Stimulated activated effector memory CD8-positive, alpha-beta T cell treated with anti-CD3 and anti-CD28 coated beads, Interleukin-12 subunit alpha, Interleukin-12 subunit beta, amount 100 ng/mL, for 72 hours (primary cell): ENCODE data around the gene CACNA2D3.

Experiments used
- ATAC-seq: fragments of 150-1000 bp; cut with Tn5 transposase; 2 replicates; pipeline ENCODE4 v1.10.0; 2021
- DNase-seq, 2 donors: peaks; one replicate each; pipeline ENCODE4 v3.0.0; 2021 to 2022; ENCODE audit warnings: low spot score in 2 of 2
- H3K27ac Mint-ChIP-seq: one replicate; pipeline ENCODE4 v1.8.0; 2022; ENCODE audit warnings: mild to moderate bottlenecking, mixed read lengths
- H3K36me3 Mint-ChIP-seq: one replicate; pipeline ENCODE4 v1.8.0; 2022; ENCODE audit warnings: mild to moderate bottlenecking, mixed read lengths
- H3K4me1 Mint-ChIP-seq: one replicate; pipeline ENCODE4 v1.8.0; 2022; ENCODE audit warnings: mixed read lengths
- H3K4me3 Mint-ChIP-seq: one replicate; pipeline ENCODE4 v1.8.0; 2022; ENCODE audit warnings: mild to moderate bottlenecking, mixed read lengths
- H3K9me3 Mint-ChIP-seq: one replicate; pipeline ENCODE4 v1.8.0; 2022; ENCODE audit warnings: mixed read lengths

The CACNA2D3 gene

GRCh38 chr3:54580453-54580852 lies 458.1 kb downstream of the CACNA2D3 start:
- Mint-ChIP-seq H3K27ac (no peak overlapping the region), H3K4me3 (no peak overlapping the region), H3K36me3 (no peaks in the 10 kb centered on the region), H3K4me1 (no peaks in the 10 kb centered on the region), H3K9me3 (peaks cover 10% of the 10 kb centered on the region)
- no peak for ATAC-seq
- DNase-seq = no peak

GRCh38 chr3:54582424-54582823 lies 460.1 kb downstream of the CACNA2D3 start:
- Mint-ChIP-seq H3K4me1 (no peaks in the 10 kb centered on the region), H3K27ac (no peak overlapping the region), H3K9me3 (peaks cover 11% of the 10 kb centered on the region), H3K36me3 (no peaks in the 10 kb centered on the region), H3K4me3 (no peak overlapping the region)
- DNase-seq (no peak), ATAC-seq (no peak)

GRCh38 chr3:54591157-54591556 lies 468.8 kb downstream of the CACNA2D3 start:
- no peak overlapping the region for H3K27ac Mint-ChIP-seq
- ATAC-seq = no peak
- H3K9me3 Mint-ChIP-seq = peaks cover 3% of the 10 kb centered on the region

GRCh38 chr3:54593653-54594052 lies 471.3 kb downstream of the CACNA2D3 start:
- Mint-ChIP-seq H3K27ac (no peak overlapping the region), H3K36me3 (no peaks in the 10 kb centered on the region)
- ATAC-seq = no peak

More at GRCh38 chr3:54591157-54591556, 468.8 kb downstream of the CACNA2D3 start:
- H3K36me3 Mint-ChIP-seq = no peaks in the 10 kb centered on the region
- no peaks in the 10 kb centered on the region for H3K4me1 Mint-ChIP-seq
- no peak for DNase-seq
- H3K4me3 Mint-ChIP-seq = no peak overlapping the region

GRCh38 chr3:54596087-54596486 lies 473.7 kb downstream of the CACNA2D3 start:
- H3K4me3 Mint-ChIP-seq = no peak overlapping the region
- no peak for DNase-seq
- ATAC-seq = no peak
- H3K9me3 Mint-ChIP-seq = peaks cover 7% of the 10 kb centered on the region
- H3K4me1 Mint-ChIP-seq = no peaks in the 10 kb centered on the region
- H3K36me3 Mint-ChIP-seq = no peaks in the 10 kb centered on the region
- no peak overlapping the region for H3K27ac Mint-ChIP-seq

More at GRCh38 chr3:54593653-54594052, 471.3 kb downstream of the CACNA2D3 start:
- H3K9me3 Mint-ChIP-seq = peaks cover 7% of the 10 kb centered on the region
- H3K4me1 Mint-ChIP-seq = no peaks in the 10 kb centered on the region
- H3K4me3 Mint-ChIP-seq = no peak overlapping the region
- DNase-seq = no peak

GRCh38 chr3:54599716-54600115 lies 477.4 kb downstream of the CACNA2D3 start:
- peaks cover 10% of the 10 kb centered on the region for H3K9me3 Mint-ChIP-seq
- DNase-seq = no peak
- no peaks in the 10 kb centered on the region for H3K4me1 Mint-ChIP-seq
- H3K36me3 Mint-ChIP-seq = no peaks in the 10 kb centered on the region
- no peak overlapping the region for H3K4me3 Mint-ChIP-seq
- H3K27ac Mint-ChIP-seq = no peak overlapping the region
- no peak for ATAC-seq

- H3K9me3 Mint-ChIP-seq = peaks cover 10% of the 10 kb centered on the region
- H3K4me3 Mint-ChIP-seq = no peak overlapping the region
- ATAC-seq (no peak), DNase-seq (no peak)
- H3K27ac Mint-ChIP-seq = no peak overlapping the region
- no peaks in the 10 kb centered on the region for H3K36me3 Mint-ChIP-seq
- no peaks in the 10 kb centered on the region for H3K4me1 Mint-ChIP-seq
Observed at GRCh38 chr3:54600441-54601204, 478.3 kb downstream of the CACNA2D3 start.

- ATAC-seq = no peak
- no peak for DNase-seq
Observed at GRCh38 chr3:54604495-54604894, 482.1 kb downstream of the CACNA2D3 start.

GRCh38 chr3:54608041-54608440 lies 485.7 kb downstream of the CACNA2D3 start:
- no peak for DNase-seq
- no peaks in the 10 kb centered on the region for H3K36me3 Mint-ChIP-seq
- no peak overlapping the region for H3K27ac Mint-ChIP-seq
- ATAC-seq = no peak
- H3K4me1 Mint-ChIP-seq = no peaks in the 10 kb centered on the region
- H3K9me3 Mint-ChIP-seq = peaks cover 6% of the 10 kb centered on the region
- no peak overlapping the region for H3K4me3 Mint-ChIP-seq

More at GRCh38 chr3:54604495-54604894, 482.1 kb downstream of the CACNA2D3 start:
- H3K36me3 Mint-ChIP-seq = no peaks in the 10 kb centered on the region
- no peak overlapping the region for H3K27ac Mint-ChIP-seq
- H3K4me3 Mint-ChIP-seq = no peak overlapping the region
- H3K4me1 Mint-ChIP-seq = no peaks in the 10 kb centered on the region
- H3K9me3 Mint-ChIP-seq = peaks cover 6% of the 10 kb centered on the region

- no peak overlapping the region for H3K27ac Mint-ChIP-seq
- H3K4me1 Mint-ChIP-seq = no peaks in the 10 kb centered on the region
- no peak overlapping the region for H3K4me3 Mint-ChIP-seq
- no peak for DNase-seq
- peaks cover 4% of the 10 kb centered on the region for H3K9me3 Mint-ChIP-seq
- no peak for ATAC-seq
- H3K36me3 Mint-ChIP-seq = no peaks in the 10 kb centered on the region
Observed at GRCh38 chr3:54619053-54619452, 496.7 kb downstream of the CACNA2D3 start.

GRCh38 chr3:54619531-54619930 lies 497.2 kb downstream of the CACNA2D3 start:
- DNase-seq (no peak), ATAC-seq (no peak)
- peaks cover 4% of the 10 kb centered on the region for H3K9me3 Mint-ChIP-seq
- no peak overlapping the region for H3K27ac Mint-ChIP-seq
- no peak overlapping the region for H3K4me3 Mint-ChIP-seq
- no peaks in the 10 kb centered on the region for H3K36me3 Mint-ChIP-seq
- no peaks in the 10 kb centered on the region for H3K4me1 Mint-ChIP-seq

GRCh38 chr3:54621184-54621583 lies 498.8 kb downstream of the CACNA2D3 start:
- Mint-ChIP-seq H3K27ac (no peak overlapping the region), H3K36me3 (no peaks in the 10 kb centered on the region), H3K4me3 (no peak overlapping the region), H3K4me1 (no peaks in the 10 kb centered on the region), H3K9me3 (peaks cover 4% of the 10 kb centered on the region)
- no peak for DNase-seq
- no peak for ATAC-seq

GRCh38 chr3:54622678-54623077 lies 500.3 kb downstream of the CACNA2D3 start:
- ATAC-seq (no peak), DNase-seq (no peak)
- H3K4me1 Mint-ChIP-seq = no peaks in the 10 kb centered on the region
- no peaks in the 10 kb centered on the region for H3K36me3 Mint-ChIP-seq
- H3K4me3 Mint-ChIP-seq = no peak overlapping the region
- H3K27ac Mint-ChIP-seq = no peak overlapping the region
- H3K9me3 Mint-ChIP-seq = peaks cover 8% of the 10 kb centered on the region

GRCh38 chr3:54625805-54626787 lies 503.7 kb downstream of the CACNA2D3 start:
- H3K4me3 Mint-ChIP-seq = no peak overlapping the region
- H3K27ac Mint-ChIP-seq = no peak overlapping the region
- H3K36me3 Mint-ChIP-seq = no peaks in the 10 kb centered on the region

GRCh38 chr3:54628888-54629441 lies 506.6 kb downstream of the CACNA2D3 start:
- H3K4me1 Mint-ChIP-seq = no peaks in the 10 kb centered on the region

More at GRCh38 chr3:54625805-54626787, 503.7 kb downstream of the CACNA2D3 start:
- no peak for ATAC-seq
- no peaks in the 10 kb centered on the region for H3K4me1 Mint-ChIP-seq
- H3K9me3 Mint-ChIP-seq = peaks cover 10% of the 10 kb centered on the region
- DNase-seq = no peak

More at GRCh38 chr3:54628888-54629441, 506.6 kb downstream of the CACNA2D3 start:
- no peaks in the 10 kb centered on the region for H3K36me3 Mint-ChIP-seq
- H3K27ac Mint-ChIP-seq = no peak overlapping the region
- DNase-seq = no peak
- H3K4me3 Mint-ChIP-seq = no peak overlapping the region
- peaks cover 6% of the 10 kb centered on the region for H3K9me3 Mint-ChIP-seq
- no peak for ATAC-seq
